Measurements from ENCODE around the gene CYFIP1.
"Not testable (repeated sequence)": the region's sequence is repeated elsewhere in the genome, so short reads cannot be mapped to it uniquely, and the experiment has no call there.

Gene CYFIP1
- total RNA-seq = 20.6 to 22.3 (median 21.6) reads per million in 3 donors

- DNase-seq = peak in 1 of 3 donors; percentile 8
- no peaks in the 10 kb centered on the region for H3K9me3 ChIP-seq (ENCODE audit: control insufficient read depth, low read length)
Measured at GRCh38 chr15:22980189-22981050, at the start of gene CYFIP1. TSS of gene CYFIP1 (minus strand) at chr15:22980368. CDS start at chr15:22947285, 33,083 bp downstream.

GRCh38 chr15:23026218-23026617 lies 46.0 kb upstream of the CYFIP1 start:
- Histone ChIP-seq H3K9me3 (ENCODE audit: control insufficient read depth, low read length) (no peaks in the 10 kb centered on the region), H3K4me1 (ENCODE audit: control insufficient read depth, insufficient read depth, low read length, poor library complexity, severe bottlenecking) (no peaks in the 10 kb centered on the region), H3K27me3 (replicated peaks; ENCODE audit: control insufficient read depth, insufficient read depth, low read length, poor library complexity, severe bottlenecking) (no peaks in the 10 kb centered on the region), H3K27ac (ENCODE audit: insufficient read depth, low read length, poor library complexity, severe bottlenecking) (no peak overlapping the region), H3K36me3 (ENCODE audit: control insufficient read depth, insufficient read depth, low read length) (peaks cover 66% of the 10 kb centered on the region), H3K4me3 (ENCODE audit: insufficient read depth, low read depth, low read length, poor library complexity, severe bottlenecking) (no peak overlapping the region)
- DNase-seq = no peak

More at GRCh38 chr15:22980189-22981050, at the start of gene CYFIP1:
- Histone ChIP-seq H3K4me1 (ENCODE audit: control insufficient read depth, insufficient read depth, low read length, poor library complexity, severe bottlenecking) (no peaks in the 10 kb centered on the region), H3K36me3 (ENCODE audit: control insufficient read depth, insufficient read depth, low read length) (no peaks in the 10 kb centered on the region), H3K27ac (ENCODE audit: insufficient read depth, low read length, poor library complexity, severe bottlenecking) (no peak within 1 kb of the TSS), H3K27me3 (replicated peaks; ENCODE audit: control insufficient read depth, insufficient read depth, low read length, poor library complexity, severe bottlenecking) (no peaks in the 10 kb centered on the region), H3K4me3 (ENCODE audit: insufficient read depth, low read depth, low read length, poor library complexity, severe bottlenecking) (peak within 1 kb of the TSS; percentile 90)

GRCh38 chr15:23022156-23022555 lies 42.0 kb upstream of the CYFIP1 start:
- Histone ChIP-seq H3K27me3 (replicated peaks; ENCODE audit: control insufficient read depth, insufficient read depth, low read length, poor library complexity, severe bottlenecking) (no peaks in the 10 kb centered on the region), H3K27ac (ENCODE audit: insufficient read depth, low read length, poor library complexity, severe bottlenecking) (no peak overlapping the region), H3K4me1 (ENCODE audit: control insufficient read depth, insufficient read depth, low read length, poor library complexity, severe bottlenecking) (no peaks in the 10 kb centered on the region), H3K4me3 (ENCODE audit: insufficient read depth, low read depth, low read length, poor library complexity, severe bottlenecking) (no peak overlapping the region), H3K36me3 (ENCODE audit: control insufficient read depth, insufficient read depth, low read length) (peaks cover 58% of the 10 kb centered on the region), H3K9me3 (ENCODE audit: control insufficient read depth, low read length) (no peaks in the 10 kb centered on the region)
- DNase-seq = no peak

GRCh38 chr15:23014394-23015000 lies 34.3 kb upstream of the CYFIP1 start:
- Histone ChIP-seq H3K4me1 (ENCODE audit: control insufficient read depth, insufficient read depth, low read length, poor library complexity, severe bottlenecking) (no peaks in the 10 kb centered on the region), H3K9me3 (ENCODE audit: control insufficient read depth, low read length) (no peaks in the 10 kb centered on the region), H3K27ac (ENCODE audit: insufficient read depth, low read length, poor library complexity, severe bottlenecking) (no peak overlapping the region), H3K4me3 (ENCODE audit: insufficient read depth, low read depth, low read length, poor library complexity, severe bottlenecking) (no peak overlapping the region), H3K36me3 (ENCODE audit: control insufficient read depth, insufficient read depth, low read length) (peaks cover 52% of the 10 kb centered on the region), H3K27me3 (replicated peaks; ENCODE audit: control insufficient read depth, insufficient read depth, low read length, poor library complexity, severe bottlenecking) (no peaks in the 10 kb centered on the region)
- no peak for DNase-seq

- H3K9me3 ChIP-seq (ENCODE audit: control insufficient read depth, low read length) = no peaks in the 10 kb centered on the region
- no peak overlapping the region for H3K4me3 ChIP-seq (ENCODE audit: insufficient read depth, low read depth, low read length, poor library complexity, severe bottlenecking)
- H3K27me3 ChIP-seq (replicated peaks; ENCODE audit: control insufficient read depth, insufficient read depth, low read length, poor library complexity, severe bottlenecking) = no peaks in the 10 kb centered on the region
- H3K36me3 ChIP-seq (ENCODE audit: control insufficient read depth, insufficient read depth, low read length) = peaks cover 46% of the 10 kb centered on the region
- H3K27ac ChIP-seq (ENCODE audit: insufficient read depth, low read length, poor library complexity, severe bottlenecking) = no peak overlapping the region
- H3K4me1 ChIP-seq (ENCODE audit: control insufficient read depth, insufficient read depth, low read length, poor library complexity, severe bottlenecking) = no peaks in the 10 kb centered on the region
- DNase-seq = no peak
Measured at GRCh38 chr15:23013681-23014080, 33.5 kb upstream of the CYFIP1 start.

- H3K4me3 ChIP-seq (ENCODE audit: insufficient read depth, low read depth, low read length, poor library complexity, severe bottlenecking); H3K27ac ChIP-seq (ENCODE audit: insufficient read depth, low read length, poor library complexity, severe bottlenecking); DNase-seq; H3K9me3 ChIP-seq (ENCODE audit: control insufficient read depth, low read length); H3K4me1 ChIP-seq (ENCODE audit: control insufficient read depth, insufficient read depth, low read length, poor library complexity, severe bottlenecking); H3K27me3 ChIP-seq (replicated peaks; ENCODE audit: control insufficient read depth, insufficient read depth, low read length, poor library complexity, severe bottlenecking): not testable (repeated sequence)
- peaks cover 44% of the 10 kb centered on the region for H3K36me3 ChIP-seq (ENCODE audit: control insufficient read depth, insufficient read depth, low read length)
Measured at GRCh38 chr15:23012616-23013015, 32.4 kb upstream of the CYFIP1 start.

GRCh38 chr15:23003736-23004135 lies 23.6 kb upstream of the CYFIP1 start:
- DNase-seq = no peak
- peaks cover 62% of the 10 kb centered on the region for H3K36me3 ChIP-seq (ENCODE audit: control insufficient read depth, insufficient read depth, low read length)

GRCh38 chr15:23002920-23003319 lies 22.8 kb upstream of the CYFIP1 start:
- Histone ChIP-seq H3K36me3 (ENCODE audit: control insufficient read depth, insufficient read depth, low read length) (peaks cover 57% of the 10 kb centered on the region), H3K27me3 (replicated peaks; ENCODE audit: control insufficient read depth, insufficient read depth, low read length, poor library complexity, severe bottlenecking) (no peaks in the 10 kb centered on the region), H3K27ac (ENCODE audit: insufficient read depth, low read length, poor library complexity, severe bottlenecking) (no peak overlapping the region), H3K9me3 (ENCODE audit: control insufficient read depth, low read length) (no peaks in the 10 kb centered on the region), H3K4me1 (ENCODE audit: control insufficient read depth, insufficient read depth, low read length, poor library complexity, severe bottlenecking) (no peaks in the 10 kb centered on the region), H3K4me3 (ENCODE audit: insufficient read depth, low read depth, low read length, poor library complexity, severe bottlenecking) (no peak overlapping the region)
- no peak for DNase-seq

More at GRCh38 chr15:23003736-23004135, 23.6 kb upstream of the CYFIP1 start:
- no peaks in the 10 kb centered on the region for H3K9me3 ChIP-seq (ENCODE audit: control insufficient read depth, low read length)
- no peak overlapping the region for H3K27ac ChIP-seq (ENCODE audit: insufficient read depth, low read length, poor library complexity, severe bottlenecking)
- no peaks in the 10 kb centered on the region for H3K27me3 ChIP-seq (replicated peaks; ENCODE audit: control insufficient read depth, insufficient read depth, low read length, poor library complexity, severe bottlenecking)
- H3K4me3 ChIP-seq (ENCODE audit: insufficient read depth, low read depth, low read length, poor library complexity, severe bottlenecking) = no peak overlapping the region
- H3K4me1 ChIP-seq (ENCODE audit: control insufficient read depth, insufficient read depth, low read length, poor library complexity, severe bottlenecking) = no peaks in the 10 kb centered on the region

- H3K27me3 ChIP-seq (replicated peaks; ENCODE audit: control insufficient read depth, insufficient read depth, low read length, poor library complexity, severe bottlenecking) = no peaks in the 10 kb centered on the region
- H3K4me1 ChIP-seq (ENCODE audit: control insufficient read depth, insufficient read depth, low read length, poor library complexity, severe bottlenecking) = no peaks in the 10 kb centered on the region
- H3K27ac ChIP-seq (ENCODE audit: insufficient read depth, low read length, poor library complexity, severe bottlenecking) = no peak overlapping the region
- H3K4me3 ChIP-seq (ENCODE audit: insufficient read depth, low read depth, low read length, poor library complexity, severe bottlenecking) = no peak overlapping the region
- peaks cover 8% of the 10 kb centered on the region for H3K36me3 ChIP-seq (ENCODE audit: control insufficient read depth, insufficient read depth, low read length)
- DNase-seq = no peak
- no peaks in the 10 kb centered on the region for H3K9me3 ChIP-seq (ENCODE audit: control insufficient read depth, low read length)
Measured at GRCh38 chr15:22995795-22996194, 15.6 kb upstream of the CYFIP1 start.

GRCh38 chr15:22992024-22992326 lies 11.8 kb upstream of the CYFIP1 start:
- H3K27me3 ChIP-seq (replicated peaks; ENCODE audit: control insufficient read depth, insufficient read depth, low read length, poor library complexity, severe bottlenecking) = no peaks in the 10 kb centered on the region
- H3K36me3 ChIP-seq (ENCODE audit: control insufficient read depth, insufficient read depth, low read length) = no peaks in the 10 kb centered on the region
- no peak for DNase-seq
- no peaks in the 10 kb centered on the region for H3K9me3 ChIP-seq (ENCODE audit: control insufficient read depth, low read length)
- H3K27ac ChIP-seq (ENCODE audit: insufficient read depth, low read length, poor library complexity, severe bottlenecking) = no peak overlapping the region
- H3K4me1 ChIP-seq (ENCODE audit: control insufficient read depth, insufficient read depth, low read length, poor library complexity, severe bottlenecking) = no peaks in the 10 kb centered on the region
- H3K4me3 ChIP-seq (ENCODE audit: insufficient read depth, low read depth, low read length, poor library complexity, severe bottlenecking) = no peak overlapping the region
